K562 (cell line): ENCODE measurements around the gene LTBP2. TPM values are rescaled to one million over a fixed set of nuclear protein-coding genes. Genes with fewer than 3 reads are reported as not detected.

Experiments
- ARHGAP35 ChIP-seq: fragments of 450-650 bp; IDR thresholded peaks from 2 replicates; pipeline ENCODE4 v1.6.1; 2018; ENCODE audit not compliant: partially characterized antibody
- GATAD2A ChIP-seq: fragments of 450-650 bp; IDR thresholded peaks from 2 replicates; pipeline ENCODE4 v1.6.1; 2017
- GTF2E2 ChIP-seq: fragments of 200-800 bp; sonication (Bioruptor generic); IDR thresholded peaks from 2 replicates; pipeline ENCODE4 v1.6.1; 2016; ENCODE audit warnings: missing genetic modification characterization, missing compliant biosample characterization
- KLF1 ChIP-seq: fragments of 450-650 bp; IDR thresholded peaks from 2 replicates; pipeline ENCODE4 v1.6.1; 2016; ENCODE audit warnings: missing genetic modification characterization, missing compliant biosample characterization
- MEF2D ChIP-seq: conservative IDR thresholded peaks from 2 replicates; pipeline ENCODE4 v1.6.1; 2016; ENCODE audit warnings: low read depth, missing genetic modification characterization, missing compliant biosample characterization
- NCOA4 ChIP-seq: fragments of 450-650 bp; IDR thresholded peaks from 2 replicates; pipeline ENCODE4 v1.6.1; 2018; ENCODE audit warnings: mild to moderate bottlenecking; ENCODE audit not compliant: partially characterized antibody
- NFYB ChIP-seq: IDR thresholded peaks from 2 replicates; pipeline ENCODE4 v1.6.1; 2011; ENCODE audit warnings: mild to moderate bottlenecking, moderate library complexity; ENCODE audit not compliant: insufficient read length; ENCODE audit errors: extremely low read depth
- SMARCA4 ChIP-seq: fragments of 450-650 bp; IDR thresholded peaks from 2 replicates; pipeline ENCODE4 v1.6.1; 2016
- YY1 ChIP-seq, 3 experiments: IDR thresholded peaks; 2 replicates each; pipeline ENCODE4 v1.6.1; 2011; ENCODE audit warnings: low read length in 2 of 3, mild to moderate bottlenecking in 2 of 3, moderate library complexity in 2 of 3, borderline replicate concordance in 1 of 3, control low read depth in 1 of 3, low read depth in 1 of 3; ENCODE audit not compliant: insufficient read depth in 3 of 3, insufficient replicate concordance in 2 of 3, control insufficient read depth in 1 of 3, insufficient read length in 1 of 3; ENCODE audit errors: extremely low read depth in 1 of 3
- ZNF79 ChIP-seq: fragments of 250-450 bp; sonication (Bioruptor Pico); IDR thresholded peaks from 2 replicates; pipeline ENCODE4 v1.4.0; 2020; ENCODE audit warnings: low read depth, mild to moderate bottlenecking, moderate library complexity
- polyA plus RNA-seq, 8 experiments: library from polyadenylated mRNA; depleted of rRNA in 4 of 8; stranded (reverse) in 5 of 8; unstranded in 3 of 8; fragments of >200 nt; fragmentation: Nextera tagmentation in 2 of 8; fragmentation: Illumina TruSeq in 1 of 8; extraction: Ambion mirVana in 2 of 8; extraction: Trizol in 1 of 8; gene quantifications; 2 replicates each; pipeline versions ENCODE4 v1.2.1 to v1.2.3, GENCODE V29; 2011 to 2014; ENCODE audit warnings: inconsistent platforms in 1 of 8, missing spikeins in 1 of 8
- total RNA-seq, 7 experiments: library from RNA; depleted of rRNA in 6 of 7; stranded (reverse); fragments of >200 nt in 6 of 7; fragmentation: Illumina TruSeq in 2 of 7; extraction: Trizol in 2 of 7; gene quantifications; 2 replicates each; pipeline versions ENCODE4 v1.2.1 to v1.2.3, GENCODE V29; 2011 to 2021; ENCODE audit warnings: low replicate concordance in 1 of 7
- TF ChIP-seq, protein P1 (sequence below): sonication (generic); formaldehyde crosslinking; IDR thresholded peaks from 2 replicates; pipeline ENCODE4 v1.8.0; 2022; ENCODE audit warnings: mild to moderate bottlenecking, missing genetic modification reagents
- TF ChIP-seq, protein P2 (sequence below): fragments of 250-450 bp; sonication (Bioruptor Pico); IDR thresholded peaks from 2 replicates; pipeline ENCODE4 v1.9.0; 2021; ENCODE audit warnings: mild to moderate bottlenecking, inconsistent platforms

Gene LTBP2
- total and polyA plus RNA-seq, 9 of the 15 experiments (the other 6 are each of a cell fraction or from before 2014, with no cell fraction given) = under 0.01 to 0.18 (median 0.03) TPM; not detected in 3

DNA sequence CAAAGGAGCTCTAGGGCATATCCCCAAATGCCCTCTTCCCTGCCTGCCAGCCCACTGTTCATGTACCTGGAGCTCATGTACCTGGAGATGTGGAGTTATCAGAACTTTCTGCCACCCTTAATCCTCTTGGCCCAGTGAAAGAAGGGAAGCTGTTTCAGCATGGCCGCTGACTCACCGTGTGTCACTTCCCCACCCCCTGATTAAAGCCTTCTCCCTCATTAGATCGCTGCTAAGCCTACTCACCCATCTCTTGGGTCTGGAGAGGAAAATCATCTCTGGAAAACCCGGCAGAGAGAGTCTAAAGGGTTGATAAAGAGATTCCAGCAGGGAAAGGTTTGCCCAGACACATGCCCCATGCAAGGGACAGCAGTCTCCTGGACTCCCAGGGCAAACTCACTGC is 4.5 kb upstream of the LTBP2 start (continued):
- no peak for TF ChIP-seq MEF2D (tag)
- TF ChIP-seq GATAD2A = no peak
- TF ChIP-seq, protein P1, sequence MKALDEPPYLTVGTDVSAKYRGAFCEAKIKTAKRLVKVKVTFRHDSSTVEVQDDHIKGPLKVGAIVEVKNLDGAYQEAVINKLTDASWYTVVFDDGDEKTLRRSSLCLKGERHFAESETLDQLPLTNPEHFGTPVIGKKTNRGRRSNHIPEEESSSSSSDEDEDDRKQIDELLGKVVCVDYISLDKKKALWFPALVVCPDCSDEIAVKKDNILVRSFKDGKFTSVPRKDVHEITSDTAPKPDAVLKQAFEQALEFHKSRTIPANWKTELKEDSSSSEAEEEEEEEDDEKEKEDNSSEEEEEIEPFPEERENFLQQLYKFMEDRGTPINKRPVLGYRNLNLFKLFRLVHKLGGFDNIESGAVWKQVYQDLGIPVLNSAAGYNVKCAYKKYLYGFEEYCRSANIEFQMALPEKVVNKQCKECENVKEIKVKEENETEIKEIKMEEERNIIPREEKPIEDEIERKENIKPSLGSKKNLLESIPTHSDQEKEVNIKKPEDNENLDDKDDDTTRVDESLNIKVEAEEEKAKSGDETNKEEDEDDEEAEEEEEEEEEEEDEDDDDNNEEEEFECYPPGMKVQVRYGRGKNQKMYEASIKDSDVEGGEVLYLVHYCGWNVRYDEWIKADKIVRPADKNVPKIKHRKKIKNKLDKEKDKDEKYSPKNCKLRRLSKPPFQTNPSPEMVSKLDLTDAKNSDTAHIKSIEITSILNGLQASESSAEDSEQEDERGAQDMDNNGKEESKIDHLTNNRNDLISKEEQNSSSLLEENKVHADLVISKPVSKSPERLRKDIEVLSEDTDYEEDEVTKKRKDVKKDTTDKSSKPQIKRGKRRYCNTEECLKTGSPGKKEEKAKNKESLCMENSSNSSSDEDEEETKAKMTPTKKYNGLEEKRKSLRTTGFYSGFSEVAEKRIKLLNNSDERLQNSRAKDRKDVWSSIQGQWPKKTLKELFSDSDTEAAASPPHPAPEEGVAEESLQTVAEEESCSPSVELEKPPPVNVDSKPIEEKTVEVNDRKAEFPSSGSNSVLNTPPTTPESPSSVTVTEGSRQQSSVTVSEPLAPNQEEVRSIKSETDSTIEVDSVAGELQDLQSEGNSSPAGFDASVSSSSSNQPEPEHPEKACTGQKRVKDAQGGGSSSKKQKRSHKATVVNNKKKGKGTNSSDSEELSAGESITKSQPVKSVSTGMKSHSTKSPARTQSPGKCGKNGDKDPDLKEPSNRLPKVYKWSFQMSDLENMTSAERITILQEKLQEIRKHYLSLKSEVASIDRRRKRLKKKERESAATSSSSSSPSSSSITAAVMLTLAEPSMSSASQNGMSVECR (CRISPR knock-in tag) = no peak
- no peak for TF ChIP-seq KLF1
- TF ChIP-seq NCOA4 = no peak
- no peak for TF ChIP-seq ARHGAP35
- TF ChIP-seq, protein P2, sequence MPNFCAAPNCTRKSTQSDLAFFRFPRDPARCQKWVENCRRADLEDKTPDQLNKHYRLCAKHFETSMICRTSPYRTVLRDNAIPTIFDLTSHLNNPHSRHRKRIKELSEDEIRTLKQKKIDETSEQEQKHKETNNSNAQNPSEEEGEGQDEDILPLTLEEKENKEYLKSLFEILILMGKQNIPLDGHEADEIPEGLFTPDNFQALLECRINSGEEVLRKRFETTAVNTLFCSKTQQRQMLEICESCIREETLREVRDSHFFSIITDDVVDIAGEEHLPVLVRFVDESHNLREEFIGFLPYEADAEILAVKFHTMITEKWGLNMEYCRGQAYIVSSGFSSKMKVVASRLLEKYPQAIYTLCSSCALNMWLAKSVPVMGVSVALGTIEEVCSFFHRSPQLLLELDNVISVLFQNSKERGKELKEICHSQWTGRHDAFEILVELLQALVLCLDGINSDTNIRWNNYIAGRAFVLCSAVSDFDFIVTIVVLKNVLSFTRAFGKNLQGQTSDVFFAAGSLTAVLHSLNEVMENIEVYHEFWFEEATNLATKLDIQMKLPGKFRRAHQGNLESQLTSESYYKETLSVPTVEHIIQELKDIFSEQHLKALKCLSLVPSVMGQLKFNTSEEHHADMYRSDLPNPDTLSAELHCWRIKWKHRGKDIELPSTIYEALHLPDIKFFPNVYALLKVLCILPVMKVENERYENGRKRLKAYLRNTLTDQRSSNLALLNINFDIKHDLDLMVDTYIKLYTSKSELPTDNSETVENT (CRISPR knock-in tag) = no peak
- peak in 1 of 3 experiments; percentile 53 for TF ChIP-seq YY1 (IDR thresholded peaks at IDR 0.05; ENCODE audit: borderline replicate concordance in 1 of 3, control insufficient read depth in 1 of 3, extremely low read depth in 1 of 3, insufficient read depth in 3 of 3, insufficient read length in 1 of 3, insufficient replicate concordance in 2 of 3, low read depth in 1 of 3, low read length in 2 of 3)
- TF ChIP-seq SMARCA4 = peak; percentile 57; the same call in 1 of the 2 replicates
- TF ChIP-seq NFYB = no peak
- no peak for TF ChIP-seq ZNF79 (CRISPR knock-in tag)
- TF ChIP-seq GTF2E2 (tag) = no peak
